Embryonic facial prominence (tissue), 1 donor: ENCODE measurements around the gene BICDL1.

Experiments
- DNase-seq: peaks from one replicate; pipeline ENCODE4 v3.0.0-alpha.2; 2016; ENCODE audit errors: extremely low spot score

The BICDL1 gene

DNA sequence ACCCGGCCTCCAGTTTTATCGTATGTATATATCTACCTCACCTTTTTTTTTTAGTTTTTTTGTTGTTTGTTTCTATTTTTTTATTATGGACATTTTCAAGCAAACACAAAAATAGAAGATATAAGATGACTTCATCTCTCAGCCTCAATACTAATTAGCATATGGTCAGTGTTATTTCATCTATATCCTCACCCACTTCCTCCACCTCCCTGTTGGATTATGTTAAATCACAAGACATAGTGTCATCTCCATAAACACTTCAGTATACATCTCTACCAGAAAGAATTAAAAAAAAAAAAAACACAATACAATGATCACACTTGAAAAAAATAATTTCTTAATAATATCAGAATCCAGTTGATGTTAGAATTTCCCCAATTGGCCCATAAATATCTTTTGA, 92.6 kb downstream of the BICDL1 start:
- no peak for DNase-seq

DNA sequence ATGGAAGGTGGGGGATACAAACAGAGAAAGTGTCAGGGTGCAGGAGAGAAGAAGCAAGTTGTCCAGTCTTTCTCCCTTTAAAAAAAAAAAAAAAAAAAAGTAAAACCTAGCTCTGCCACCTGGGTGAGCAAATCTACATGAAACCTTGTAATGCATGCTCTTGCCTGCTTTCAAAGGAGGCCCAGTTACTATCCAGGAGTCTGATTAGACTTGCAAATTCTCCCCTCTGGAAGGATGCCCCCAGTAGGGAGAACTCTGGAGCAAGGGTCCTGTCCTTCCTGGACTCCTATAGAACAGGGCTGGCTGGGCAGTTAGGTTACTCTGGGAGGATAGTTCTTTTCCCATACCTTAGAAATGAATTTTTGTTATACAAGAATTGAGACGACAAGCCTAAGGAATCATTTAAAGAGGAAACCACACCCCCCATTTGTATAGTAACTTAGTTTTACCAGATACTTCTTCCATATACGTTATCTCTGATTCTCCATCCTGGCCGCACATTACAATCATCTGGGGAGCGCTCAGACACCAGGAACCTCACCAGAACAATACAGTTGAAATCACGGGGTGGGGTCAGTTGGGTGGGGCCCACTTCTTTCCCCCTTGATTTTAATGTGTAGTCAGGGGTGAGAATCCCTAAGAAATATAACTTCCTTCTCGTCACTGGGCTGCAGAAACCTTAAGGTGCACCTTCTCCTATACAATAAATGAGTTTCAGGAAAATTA, 97.0 kb downstream of the BICDL1 start:
- no peak for DNase-seq

DNA sequence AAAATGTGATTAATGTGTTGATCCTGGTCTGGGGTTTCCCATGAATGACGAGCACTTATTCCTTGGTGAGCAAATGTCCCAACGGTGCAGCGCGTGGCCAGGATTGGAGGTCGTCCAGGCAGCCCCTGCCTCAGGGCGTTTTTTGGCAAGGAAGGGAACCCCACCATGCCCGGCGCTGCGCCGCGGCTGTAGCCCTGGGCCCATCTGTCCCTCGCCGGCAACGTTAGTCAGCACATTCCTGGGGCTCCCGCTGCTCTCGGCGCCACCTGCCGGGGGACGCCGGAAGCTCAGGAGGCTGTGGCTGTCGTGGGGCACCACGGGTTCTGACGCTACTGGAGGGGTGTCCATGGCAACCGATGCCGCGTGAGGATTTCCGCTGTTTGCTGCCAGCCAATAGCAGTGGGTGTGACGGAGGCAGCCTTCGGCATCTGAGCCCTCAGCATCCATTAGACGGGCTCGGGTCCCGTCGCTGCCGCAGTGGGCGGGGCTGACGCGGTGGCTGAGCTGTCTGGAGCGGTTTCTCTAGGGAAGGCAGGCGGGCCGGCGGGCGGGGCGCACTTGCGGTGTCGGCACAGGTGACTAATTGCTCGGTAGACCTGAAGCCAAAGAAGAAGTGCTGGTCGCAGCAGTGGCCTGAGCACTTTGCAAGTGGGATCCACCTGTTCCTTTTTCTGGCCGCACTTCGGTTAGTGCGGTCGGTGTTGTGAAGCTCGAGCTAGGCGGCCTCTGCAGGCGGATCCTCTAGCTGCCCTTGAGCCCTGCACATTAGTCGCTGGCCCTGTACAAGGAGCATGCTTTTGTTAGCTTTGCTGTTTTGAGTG, 98.0 kb downstream of the BICDL1 start:
- peak; percentile 94 for DNase-seq

GRCh38 chr12:120089105-120089504, 100.1 kb downstream of the BICDL1 start:
- DNase-seq = no peak

- DNase-seq = no peak
These were observed 100.8 kb downstream of the BICDL1 start for GRCh38 chr12:120089796-120090195.

GRCh38 chr12:120090206-120090605, 101.2 kb downstream of the BICDL1 start:
- DNase-seq = no peak

- DNase-seq = no peak
These were observed 101.7 kb downstream of the BICDL1 start for GRCh38 chr12:120090626-120091295.

DNA sequence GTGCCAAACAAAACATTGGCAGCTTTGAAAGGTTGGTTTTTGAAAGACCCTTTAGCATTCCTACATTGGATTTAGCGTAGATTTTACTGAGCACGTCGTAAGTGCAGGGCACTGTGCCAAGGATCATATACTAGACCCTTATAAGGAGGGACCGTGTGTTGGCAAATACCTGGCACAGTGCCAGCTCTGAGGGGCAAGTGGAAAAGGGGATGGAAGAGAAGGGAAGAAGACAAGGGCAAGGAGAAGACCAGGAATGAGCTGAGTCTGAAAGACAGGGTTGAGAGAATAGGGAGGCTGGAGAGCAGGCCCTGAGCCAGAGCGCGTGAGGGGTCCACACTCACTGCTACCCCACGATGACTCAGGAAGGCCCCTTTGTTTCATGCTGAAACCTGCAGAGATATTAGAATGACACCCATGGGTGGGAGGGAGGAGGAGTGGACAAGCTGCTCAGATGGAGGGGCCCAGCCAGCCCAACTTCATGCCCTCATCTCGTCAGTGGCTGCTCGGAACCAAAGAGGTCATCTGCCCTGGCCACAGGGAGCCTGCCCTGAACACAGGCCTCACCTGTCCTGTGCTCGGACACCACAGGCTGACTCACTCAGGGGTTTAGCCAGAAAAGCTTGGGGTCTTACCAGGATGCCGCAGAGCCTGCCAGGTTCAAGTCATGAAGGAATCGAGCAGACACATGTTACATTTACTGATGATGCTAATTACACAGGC, 102.5 kb downstream of the BICDL1 start:
- no peak for DNase-seq

- no peak for DNase-seq
These were observed 103.7 kb downstream of the BICDL1 start for GRCh38 chr12:120092551-120093335.

DNA sequence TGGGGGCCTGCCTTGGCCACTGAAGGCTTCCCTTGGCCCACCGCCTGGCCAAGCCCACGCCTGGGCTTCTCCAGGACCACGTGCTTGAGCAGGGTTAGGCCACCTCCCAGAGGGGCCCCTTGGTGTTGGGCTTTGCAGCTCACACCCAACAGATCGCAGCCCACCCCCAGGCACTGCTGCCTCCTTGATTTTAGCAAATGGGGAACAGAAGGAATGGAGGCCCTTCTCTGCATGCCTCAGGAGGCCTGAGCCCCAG, 104.2 kb downstream of the BICDL1 start:
- no peak for DNase-seq

DNA sequence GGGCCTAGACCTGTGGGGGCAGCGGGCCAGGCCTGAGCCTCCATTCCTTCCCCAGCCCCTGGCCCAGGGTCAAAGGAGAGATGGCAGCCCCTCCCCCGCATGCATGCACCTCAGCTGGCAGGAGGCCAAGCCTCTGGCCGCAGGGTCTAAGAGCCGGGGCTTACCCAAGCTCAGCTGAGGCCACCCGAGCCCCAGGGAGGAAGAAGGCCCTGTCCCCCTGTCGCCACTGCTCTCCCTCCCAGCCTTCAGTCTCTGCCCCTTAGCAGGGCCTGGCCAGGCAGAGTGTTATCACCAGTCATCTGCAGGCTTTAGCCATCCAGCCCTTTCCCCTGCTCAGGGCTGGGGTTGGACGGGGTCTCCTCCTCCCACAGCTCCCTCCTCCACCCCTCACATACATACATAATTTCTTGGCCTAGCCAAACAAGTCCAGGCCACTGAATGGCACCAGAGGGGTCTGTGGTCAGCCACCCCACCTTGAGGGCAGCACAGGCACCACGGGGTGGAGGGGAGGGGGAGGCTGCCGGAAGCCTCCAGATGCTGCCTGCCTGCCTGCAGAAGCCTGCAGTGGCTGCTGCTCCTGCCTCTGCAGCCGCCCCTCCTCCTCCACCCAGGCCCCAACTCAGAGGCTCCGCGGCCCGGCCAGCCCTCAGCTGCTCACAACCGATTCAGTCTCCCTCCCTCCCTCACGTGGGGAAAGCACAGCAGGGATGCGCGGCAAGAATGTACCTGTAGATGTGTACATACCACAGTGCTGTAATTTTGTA, 104.7 kb downstream of the BICDL1 start:
- no peak for DNase-seq

DNA sequence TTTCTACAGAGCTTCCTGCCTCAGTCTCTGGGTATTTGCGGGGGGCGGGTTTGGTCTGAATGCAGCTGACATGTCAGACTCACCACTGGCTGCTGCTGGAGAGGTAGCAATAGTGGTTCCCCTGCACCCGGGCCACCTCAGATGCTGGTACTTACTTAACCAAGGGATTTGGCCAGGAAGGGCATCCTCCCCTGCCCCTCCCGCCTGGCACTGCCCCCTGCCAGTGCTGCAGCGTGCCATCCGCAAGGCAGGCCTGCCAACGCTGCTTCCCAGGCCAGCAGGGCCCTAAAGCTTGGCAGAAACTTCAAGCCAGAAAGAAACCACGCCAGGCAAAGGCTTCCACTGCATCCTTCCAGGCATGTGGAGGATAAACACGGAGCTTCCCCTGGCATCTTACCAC, 105.4 kb downstream of the BICDL1 start:
- no peak for DNase-seq

DNA sequence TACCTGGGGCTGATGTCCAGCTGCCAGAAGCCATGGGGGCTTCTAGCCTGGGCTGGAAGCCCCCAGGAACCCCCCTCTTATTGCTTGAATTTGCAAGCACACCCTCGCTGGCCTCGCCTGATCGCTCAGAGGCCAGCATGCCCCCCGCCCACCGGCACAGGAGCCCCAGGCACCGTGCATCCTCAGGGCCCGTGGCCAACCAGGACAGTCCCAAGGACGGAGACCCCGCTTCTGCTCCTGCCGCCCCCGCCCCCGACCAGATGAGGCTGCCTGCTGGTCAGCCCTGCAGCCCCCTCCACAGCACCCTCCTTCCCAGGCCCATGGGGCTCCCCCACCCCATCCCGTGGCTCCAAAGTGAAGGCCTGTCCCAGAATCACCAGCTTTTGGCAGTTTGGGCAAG, 106.3 kb downstream of the BICDL1 start:
- DNase-seq = no peak

DNA sequence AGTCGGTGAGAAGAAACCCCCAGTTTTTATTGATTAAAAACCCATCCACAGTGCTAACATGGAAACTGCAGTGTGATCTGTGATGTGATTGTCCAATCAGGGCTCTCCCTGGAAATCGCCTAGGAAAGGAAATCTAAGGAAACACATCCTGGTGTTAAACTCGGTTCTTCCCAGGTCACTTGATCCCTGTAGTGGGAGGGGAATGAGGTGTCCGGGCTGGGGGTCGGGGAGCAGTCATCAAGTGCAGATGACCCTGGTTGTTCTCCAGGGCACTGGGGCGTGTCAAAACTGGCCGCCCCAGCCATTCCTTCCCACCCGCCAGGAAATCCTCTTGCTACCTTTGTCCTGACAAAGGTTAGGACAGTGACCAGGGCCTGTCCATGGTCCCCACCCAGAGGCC, 106.7 kb downstream of the BICDL1 start:
- DNase-seq = no peak

DNA sequence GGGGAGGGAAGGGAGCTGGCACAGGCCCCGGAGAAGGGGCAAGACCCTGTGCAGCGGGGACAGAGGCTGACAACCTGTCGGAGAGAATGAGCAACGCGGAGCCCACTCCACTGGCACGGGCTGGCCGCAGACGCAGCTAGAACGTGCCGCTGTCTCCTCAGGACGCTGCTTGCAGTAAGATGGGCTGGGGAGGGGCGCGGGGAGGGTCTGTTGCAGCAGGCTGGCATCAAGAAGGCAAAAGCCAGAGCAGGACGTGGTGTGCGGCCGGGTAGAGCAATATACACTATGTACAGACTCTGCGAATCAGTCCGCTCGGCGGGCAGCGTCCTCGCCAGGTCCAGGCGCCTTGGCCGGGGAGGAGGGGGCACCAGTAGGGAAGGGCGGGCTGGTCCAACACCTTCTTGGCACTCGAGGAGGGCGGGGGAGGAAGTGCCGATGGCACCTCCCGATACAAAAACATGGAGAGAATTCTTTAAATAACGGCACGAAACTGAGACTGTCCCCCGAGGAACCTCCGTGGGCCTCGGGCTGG, 107.7 kb downstream of the BICDL1 start:
- no peak for DNase-seq

- no peak for DNase-seq
These were observed 109.9 kb downstream of the BICDL1 start for GRCh38 chr12:120098756-120099470.

DNA sequence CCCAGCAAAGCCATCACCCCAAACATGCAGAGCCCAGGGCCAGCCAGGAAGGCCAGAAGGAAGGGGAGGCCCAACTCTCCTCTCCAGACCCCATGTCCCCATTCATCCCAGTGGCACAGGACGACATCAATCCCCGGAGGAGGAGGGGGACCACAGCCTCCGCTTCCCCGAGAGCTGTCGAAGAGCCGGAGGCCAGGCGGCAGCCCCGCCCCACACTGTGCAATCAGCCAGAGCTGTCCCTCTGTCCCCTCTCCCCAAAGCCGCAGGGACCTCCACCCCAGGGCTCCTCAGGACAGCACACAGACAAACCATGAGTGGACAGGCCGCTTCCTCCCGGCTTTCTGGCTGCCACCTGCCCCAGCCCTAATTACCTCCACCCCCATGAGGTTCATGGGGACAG, 110.7 kb downstream of the BICDL1 start:
- DNase-seq = no peak

- no peak for DNase-seq
These were observed 111.6 kb downstream of the BICDL1 start for GRCh38 chr12:120100630-120101029.

- DNase-seq = no peak
These were observed 112.1 kb downstream of the BICDL1 start for GRCh38 chr12:120101182-120101581.

DNA sequence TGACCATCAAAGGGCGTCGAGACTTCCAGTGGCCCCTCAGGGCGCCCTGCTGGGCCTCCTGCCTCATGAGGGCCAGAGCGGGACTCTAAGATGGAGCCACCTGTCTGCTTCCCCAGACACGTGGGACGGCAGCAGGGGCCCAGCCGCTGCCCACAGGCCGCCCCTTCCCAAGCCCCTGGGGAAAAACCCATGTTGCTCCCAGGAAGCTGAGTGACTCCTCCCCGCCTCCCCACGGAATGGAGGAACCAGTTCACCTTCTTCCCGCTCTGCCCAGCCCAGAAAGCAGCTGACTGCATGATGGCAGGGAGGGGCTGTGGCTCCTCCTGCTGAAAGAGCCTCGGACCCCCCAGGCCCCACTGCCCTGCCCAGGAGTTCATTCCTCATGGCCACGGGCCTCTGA, 112.6 kb downstream of the BICDL1 start:
- no peak for DNase-seq
